ENCODE data around the gene VGLL4. TPM values are rescaled to one million over a fixed set of nuclear protein-coding genes. Genes with fewer than 3 reads are reported as not detected.

VGLL4 gene
- total RNA-seq, 1 experiment from 2014 or later = 46.3 TPM

GRCh38 chr3:11552289-11553264 lies 91.1 kb downstream of the VGLL4 start:
- Histone ChIP-seq H3K9me2 (replicated peaks; ENCODE audit: low read length) (no peaks in the 10 kb centered on the region), H3K4me3 (ENCODE audit: low read length) (no peak overlapping the region), H3K36me3 (ENCODE audit: low read depth, low read length) (peaks cover 13% of the 10 kb centered on the region; the same call in 1 of the 2 replicates), H3F3A (ENCODE audit: low read length, unreplicated experiment) (no peaks in the 10 kb centered on the region), H3K9me3 (ENCODE audit: low read length) (no peaks in the 10 kb centered on the region), H4K20me1 (ENCODE audit: low read length) (no peaks in the 10 kb centered on the region; the same call in 1 of the 2 replicates), H3K27ac (ENCODE audit: low read length) (no peak overlapping the region), H3K27me3 (ENCODE audit: low read length) (no peaks in the 10 kb centered on the region), H3K79me2 (ENCODE audit: low read length) (0 out of 2 replicates have a peak, but pooled peaks cover 9% of the 10 kb centered on the region), H3K9ac (ENCODE audit: low read length) (no peak overlapping the region), H3K4me2 (ENCODE audit: low read length) (no peak overlapping the region), H3K4me1 (ENCODE audit: insufficient read depth, low read length) (no peaks in the 10 kb centered on the region), H2AFZ (ENCODE audit: low read length) (no peak overlapping the region)
- CTCF ChIA-PET = no interaction called here
- no TSS peak for BruUV-seq (replicated peaks)
- DNase-seq (no peak), ATAC-seq (no peak)
- POLR2A ChIA-PET (ENCODE audit: unreplicated experiment) = interaction anchor here (0.6 kb wide), 2 partner anchors 16 to 91 kb away, joined by 3 to 6 read pairs; partner anchors contain the start of gene VGLL4
- intact Hi-C loops (cut with micrococcal nuclease) = no loop called here
- no peak for TF ChIP-seq EZH2phosphoT487 (IDR thresholded peaks at IDR 0.05; ENCODE audit: borderline replicate concordance, low read length)
- no peak for TF ChIP-seq EZH2 (IDR thresholded peaks at IDR 0.05; ENCODE audit: low read length, unreplicated experiment)
- no peak for TF ChIP-seq CTCF (conservative IDR thresholded peaks at IDR 0.05; ENCODE audit: low read depth, low read length)

DNA sequence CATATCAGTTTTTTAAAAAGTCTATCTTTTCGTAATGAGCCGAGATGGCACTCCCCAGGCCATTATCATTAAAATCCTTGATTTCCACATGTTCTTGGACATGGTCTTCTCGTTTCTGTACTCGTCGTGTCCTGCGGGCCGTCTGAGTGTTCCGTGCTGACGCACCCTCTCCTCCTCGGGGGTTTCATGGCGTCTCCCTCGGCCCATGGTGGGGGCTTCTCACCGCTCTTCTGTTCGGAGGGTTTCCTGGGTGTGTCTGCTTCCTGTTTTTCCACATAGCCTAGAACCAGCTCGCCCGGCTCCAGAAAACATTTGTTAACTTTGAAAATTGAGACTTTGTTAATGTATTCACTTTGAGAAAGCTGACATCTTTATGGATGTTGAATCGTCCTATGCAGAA lies 92.7 kb downstream of the VGLL4 start:
- ChIA-PET CTCF (no interaction called here), POLR2A (ENCODE audit: unreplicated experiment) (interaction anchor here (0.6 kb wide), 1 partner anchor 29 kb away, joined by 3 read pairs; no protein-coding TSS in a partner anchor)
- H3K79me2 ChIP-seq (ENCODE audit: low read length) = 0 out of 2 replicates have a peak, but pooled peaks cover 6% of the 10 kb centered on the region
- no peak for TF ChIP-seq CTCF (conservative IDR thresholded peaks at IDR 0.05; ENCODE audit: low read depth, low read length)
- TF ChIP-seq EZH2phosphoT487 (IDR thresholded peaks at IDR 0.05; ENCODE audit: borderline replicate concordance, low read length) = no peak
- no peak overlapping the region for H3K4me2 ChIP-seq (ENCODE audit: low read length)
- peaks cover 5% of the 10 kb centered on the region; the same call in 1 of the 2 replicates for H3K36me3 ChIP-seq (ENCODE audit: low read depth, low read length)
- H3K27me3 ChIP-seq (ENCODE audit: low read length) = no peaks in the 10 kb centered on the region
- H3K4me1 ChIP-seq (ENCODE audit: insufficient read depth, low read length) = no peaks in the 10 kb centered on the region
- H3K4me3 ChIP-seq (ENCODE audit: low read length) = no peak overlapping the region
- H4K20me1 ChIP-seq (ENCODE audit: low read length) = no peaks in the 10 kb centered on the region; the same call in 1 of the 2 replicates
- no peaks in the 10 kb centered on the region for H3K9me2 ChIP-seq (replicated peaks; ENCODE audit: low read length)
- BruUV-seq (replicated peaks) = no TSS peak
- H2AFZ ChIP-seq (ENCODE audit: low read length) = no peak overlapping the region
- H3K9ac ChIP-seq (ENCODE audit: low read length) = no peak overlapping the region
- DNase-seq (no peak), ATAC-seq (no peak)
- no peak overlapping the region for H3K27ac ChIP-seq (ENCODE audit: low read length)
- H3F3A ChIP-seq (ENCODE audit: low read length, unreplicated experiment) = no peaks in the 10 kb centered on the region
- intact Hi-C loops (cut with micrococcal nuclease) = no loop called here
- no peaks in the 10 kb centered on the region for H3K9me3 ChIP-seq (ENCODE audit: low read length)

Measured in PC-3 (cell line).